Ureter (tissue), 1 donor: Measurements from ENCODE around the gene POLE2. TPM values are rescaled to one million over a fixed set of nuclear protein-coding genes. Genes with fewer than 3 reads are reported as not detected.
A peak's percentile ranks its signal among the peaks of the same experiment; 100 is the strongest.
"Not testable (repeated sequence)": the region's sequence is repeated elsewhere in the genome, so short reads cannot be mapped to it uniquely, and the experiment has no call there.

Source experiments
- DNase-seq: peaks from one replicate; pipeline ENCODE4 v3.0.0-alpha.2; 2020; ENCODE audit warnings: low spot score
- total RNA-seq: library from RNA; stranded (reverse); gene quantifications from one replicate; pipeline ENCODE4 v1.2.4, GENCODE V29; 2023
- donor health status: DM: yes; HTN: yes; CAD: no.

POLE2 gene
- 4.6 TPM for total RNA-seq

- peak; percentile 67 for DNase-seq
Measured at GRCh38 chr14:49687942-49688700, at the start of gene POLE2. POLE2 (minus strand) TSS chr14:49688214; CDS start chr14:49688203, 11 bp downstream.

GRCh38 chr14:49735669-49736068, 47.7 kb upstream of the POLE2 start:
- not testable (repeated sequence) for DNase-seq

GRCh38 chr14:49733836-49734235, 45.8 kb upstream of the POLE2 start:
- DNase-seq, result no peak

- no peak for DNase-seq
Measured at GRCh38 chr14:49732896-49733295, 44.9 kb upstream of the POLE2 start.

- no peak for DNase-seq
Measured at GRCh38 chr14:49727171-49727570, 39.2 kb upstream of the POLE2 start.

GRCh38 chr14:49721733-49722435, 33.9 kb upstream of the POLE2 start:
- not testable (repeated sequence) for DNase-seq

- no peak for DNase-seq
Measured at GRCh38 chr14:49720744-49721143, 32.7 kb upstream of the POLE2 start.

- not testable (repeated sequence) for DNase-seq
Measured at GRCh38 chr14:49710993-49711392, 23.0 kb upstream of the POLE2 start.

- not testable (repeated sequence) for DNase-seq
Measured at GRCh38 chr14:49704471-49704870, 16.5 kb upstream of the POLE2 start.

- no peak for DNase-seq
Measured at GRCh38 chr14:49703965-49704364, 16.0 kb upstream of the POLE2 start.

- DNase-seq, result no peak
Measured at GRCh38 chr14:49702725-49703124, 14.7 kb upstream of the POLE2 start.

- DNase-seq, result not testable (repeated sequence)
Measured at GRCh38 chr14:49693735-49694124, 5.7 kb upstream of the POLE2 start.

GRCh38 chr14:49692811-49693734, 5.1 kb upstream of the POLE2 start, which contains the start of gene KLHDC1:
KLHDC1 (plus strand) TSS chr14:49693120; CDS start chr14:49693195, 75 bp downstream.
- peak; percentile 88 for DNase-seq

GRCh38 chr14:49692193-49692757, 4.3 kb upstream of the POLE2 start:
- DNase-seq, result no peak

- DNase-seq, result no peak
Measured at GRCh38 chr14:49691031-49691430, 3.0 kb upstream of the POLE2 start.

GRCh38 chr14:49688701-49689030, 652 bp upstream of the POLE2 start:
- DNase-seq, result no peak

GRCh38 chr14:49686425-49686824, 1.6 kb downstream of the POLE2 start:
- DNase-seq, result no peak

- DNase-seq, result no peak
Measured at GRCh38 chr14:49679271-49679670, 8.7 kb downstream of the POLE2 start.

GRCh38 chr14:49677643-49678042, 10.4 kb downstream of the POLE2 start:
- no peak for DNase-seq

GRCh38 chr14:49673586-49673985, 14.4 kb downstream of the POLE2 start:
- no peak for DNase-seq

- no peak for DNase-seq
Measured at GRCh38 chr14:49670475-49670874, 17.5 kb downstream of the POLE2 start.
